Endothelial cell of umbilical vein (primary cell): Measurements from ENCODE around the gene TMEM269. TPM values are rescaled to one million over a fixed set of nuclear protein-coding genes. Genes with fewer than 3 reads are reported as not detected.

Source experiments
- BruUV-seq: library from RNA; stranded (reverse); fragments of 400-500 nt; replicated peaks from 2 replicates; lab custom pipeline; 2021; lab: Mats Ljungman, UMichigan
- CTCF ChIA-PET: fragments of 300-600, 350-600 bp; sonication (Branson Sonifier 250); formaldehyde crosslinking; loops from one replicate; lab custom pipeline; 2021; ENCODE audit warnings: antibody characterized with exemption, inconsistent platforms; lab: Charles Lee
- POLR2A ChIA-PET: fragments of 300-600, 350-600 bp; sonication (Branson Sonifier 250); formaldehyde crosslinking; loops from one replicate; lab custom pipeline; 2021; ENCODE audit warnings: antibody characterized with exemption, inconsistent platforms; lab: Charles Lee
- DNase-seq: peaks from one replicate; pipeline ENCODE4 v3.0.0-alpha.2; 2011; ENCODE audit warnings: low read depth, low spot score
- FAIRE-seq: peaks from 2 replicates; lab custom pipeline; 2011; peaks lifted over from hg19 to GRCh38; lab: Jason Lieb, UNC
- H2AFZ ChIP-seq: 2 replicates; pipeline ENCODE4 v1.6.0; 2012; ENCODE audit warnings: low read depth, low read length, control low read depth, inconsistent platforms
- H3K27ac ChIP-seq: 2 replicates; pipeline ENCODE4 v1.5.1; 2011; ENCODE audit warnings: low read depth, mild to moderate bottlenecking, control low read depth, low read length, moderate library complexity; ENCODE audit not compliant: insufficient read depth
- H3K27me3 ChIP-seq, 2 experiments: 2 replicates each; pipeline versions ENCODE4 v1.6.0 to v1.6.1; 2011; ENCODE audit warnings: low read length in 2 of 2, mixed read lengths in 1 of 2; ENCODE audit not compliant: control insufficient read depth in 2 of 2, insufficient read depth in 2 of 2
- H3K36me3 ChIP-seq, 2 experiments: 2 replicates in 1 of 2; 3 replicates in 1 of 2; pipeline ENCODE4 v1.5.1; 2011; ENCODE audit warnings: low read length in 2 of 2, mild to moderate bottlenecking in 1 of 2, moderate library complexity in 1 of 2; ENCODE audit not compliant: control insufficient read depth in 2 of 2, insufficient read depth in 2 of 2; ENCODE audit errors: extremely low read depth in 1 of 2
- H3K4me1 ChIP-seq: 3 replicates; pipeline ENCODE4 v1.5.1; 2011; ENCODE audit warnings: mild to moderate bottlenecking, low read length; ENCODE audit not compliant: control insufficient read depth, insufficient read depth; ENCODE audit errors: extremely low read depth
- H3K4me2 ChIP-seq: 2 replicates; pipeline ENCODE4 v1.6.1; 2011; ENCODE audit warnings: low read length, control low read depth, mixed read lengths; ENCODE audit not compliant: insufficient read depth
- H3K4me3 ChIP-seq, 3 experiments: fragments of 200-600 bp in 1 of 3; sonication (generic), shearing (Covaris generic) in 1 of 3; replicated peaks in 1 of 3; 2 replicates each; pipeline ENCODE4 v1.5.1; 2011 to 2016; ENCODE audit warnings: control low read depth in 3 of 3, low read length in 3 of 3, mild to moderate bottlenecking in 2 of 3, inconsistent platforms in 1 of 3, low read depth in 1 of 3, moderate library complexity in 1 of 3; ENCODE audit not compliant: insufficient read depth in 1 of 3
- H3K79me2 ChIP-seq: 2 replicates; pipeline ENCODE4 v1.6.0; 2012; ENCODE audit warnings: low read length, inconsistent platforms; ENCODE audit not compliant: control insufficient read depth, insufficient read depth
- H3K9ac ChIP-seq: replicated peaks from 2 replicates; pipeline ENCODE3; 2011; ENCODE audit warnings: low read length, control low read depth; ENCODE audit not compliant: insufficient read depth; ENCODE audit errors: extremely low read depth
- H3K9me1 ChIP-seq: replicated peaks from 3 replicates; pipeline ENCODE4 v1.6.0; 2011; ENCODE audit warnings: mild to moderate bottlenecking, low read length; ENCODE audit not compliant: control insufficient read depth, insufficient read depth; ENCODE audit errors: extremely low read depth
- H3K9me3 ChIP-seq: replicated peaks from 2 replicates; pipeline ENCODE4 v1.5.1; 2012; ENCODE audit warnings: low read length, inconsistent platforms; ENCODE audit not compliant: control insufficient read depth, insufficient read depth
- H4K20me1 ChIP-seq: replicated peaks from 2 replicates; pipeline ENCODE3; 2011; ENCODE audit warnings: mild to moderate bottlenecking, low read length; ENCODE audit not compliant: control insufficient read depth, insufficient read depth; ENCODE audit errors: extremely low read depth
- EZH2 ChIP-seq: IDR thresholded peaks from 2 replicates; pipeline ENCODE4 v1.6.1; 2012; ENCODE audit warnings: borderline replicate concordance, low read depth, mild to moderate bottlenecking, moderate library complexity, low read length, inconsistent platforms; ENCODE audit not compliant: severe bottlenecking
- FOS ChIP-seq: IDR thresholded peaks from 2 replicates; pipeline ENCODE4 v1.6.1; 2011; ENCODE audit warnings: mild to moderate bottlenecking, low read length, moderate library complexity, borderline replicate concordance; ENCODE audit not compliant: insufficient read depth
- GATA2 ChIP-seq: IDR thresholded peaks from 2 replicates; pipeline ENCODE4 v1.7.0; 2011; ENCODE audit warnings: low read depth, mild to moderate bottlenecking, moderate library complexity, mixed read lengths, low read length; ENCODE audit not compliant: insufficient read length, insufficient read depth
- JUN ChIP-seq: IDR thresholded peaks from 2 replicates; pipeline ENCODE4 v1.6.1; 2011; ENCODE audit warnings: borderline replicate concordance, low read depth; ENCODE audit not compliant: insufficient read length, insufficient read depth
- MYC ChIP-seq: IDR thresholded peaks from one replicate; pipeline ENCODE4 v1.6.1; 2011; ENCODE audit warnings: mild to moderate bottlenecking, low read depth, low read length
- POLR2A ChIP-seq: IDR thresholded peaks from 2 replicates; pipeline ENCODE4 v1.6.1; 2012; ENCODE audit warnings: low read depth, mild to moderate bottlenecking, control low read depth, low read length
- POLR2AphosphoS5 ChIP-seq: IDR thresholded peaks from 2 replicates; pipeline ENCODE4 v1.6.1; 2012; ENCODE audit warnings: low read depth, mild to moderate bottlenecking, control low read depth, low read length, moderate library complexity; ENCODE audit not compliant: insufficient read depth
- dilution Hi-C: fragments of 300-500 bp; cut with MboI; formaldehyde crosslinking; loops from one replicate; pipeline ENCODE4 v1.15.0; 2019; ENCODE audit warnings: low sequenced_read_pairs; ENCODE audit not compliant: extremely low pct_ligation_motif_present
- intact Hi-C: fragments of 100-400 bp; cut with micrococcal nuclease; formaldehyde crosslinking; loops from one replicate; pipeline ENCODE4 v1.10.0; 2022
- polyA plus RNA-seq, 4 experiments: library from polyadenylated mRNA; depleted of rRNA in 3 of 4; stranded (reverse) in 3 of 4; unstranded in 1 of 4; fragments of >200 nt; gene quantifications; 2 replicates each; pipeline versions ENCODE4 v1.2.1 to v1.2.3, GENCODE V29; 2011 to 2012; ENCODE audit warnings: missing spikeins in 1 of 4
- total RNA-seq: library from RNA; stranded (reverse); gene quantifications from 2 replicates; pipeline ENCODE4 v1.2.3, GENCODE V29; 2021
- TF ChIP-seq, protein P1 (sequence below): IDR thresholded peaks from 2 replicates; pipeline ENCODE4 v1.6.1; 2011; ENCODE audit not compliant: insufficient read depth, insufficient read length
- TF ChIP-seq, protein P2 (sequence below), 2 donors: IDR thresholded peaks; 1 replicate in 1 of 2; 2 replicates in 1 of 2; pipeline ENCODE4 v1.5.1; 2011; ENCODE audit warnings: low read length in 2 of 2, mild to moderate bottlenecking in 2 of 2, moderate library complexity in 2 of 2, control low read depth in 1 of 2, inconsistent platforms in 1 of 2, low read depth in 1 of 2; ENCODE audit not compliant: insufficient read depth in 1 of 2; ENCODE audit errors: extremely low read depth in 1 of 2

Gene TMEM269
- total and polyA plus RNA-seq, 2 donors (not counting 3 experiments of a cell fraction or from before 2014, with no cell fraction given): 0.03 TPM; not detected in 1

DNA sequence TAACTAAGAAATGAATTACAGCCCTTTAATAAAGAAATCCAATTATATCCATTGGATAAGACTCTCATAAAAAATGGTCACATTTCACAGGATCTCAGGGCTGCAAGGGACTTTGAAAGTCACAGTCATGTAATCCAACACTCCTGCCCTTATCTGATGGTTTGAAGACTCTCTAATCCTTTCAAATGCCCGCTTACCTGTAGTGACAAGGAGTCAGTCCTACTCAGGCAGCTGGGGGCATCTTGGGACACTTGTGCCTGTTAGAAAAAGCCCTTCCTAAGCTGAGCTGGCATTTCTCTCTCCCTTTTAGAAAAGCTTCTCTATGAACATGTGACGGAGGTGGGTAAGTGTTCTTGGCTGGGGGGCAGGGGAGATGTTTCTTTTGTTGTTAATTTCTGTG is 50.6 kb downstream of the TMEM269 start:
- Histone ChIP-seq H2AFZ (no peak overlapping the region), H3K9ac (no peak overlapping the region), H3K9me1 (no peaks in the 10 kb centered on the region), H3K36me3 (no peaks in the 10 kb centered on the region), H3K4me1 (no peaks in the 10 kb centered on the region), H3K79me2 (no peaks in the 10 kb centered on the region), H3K27ac (no peak overlapping the region), H3K27me3 (no peaks in the 10 kb centered on the region), H3K4me3 (no peak overlapping the region), H3K4me2 (no peak overlapping the region), H4K20me1 (no peaks in the 10 kb centered on the region), H3K9me3 (no peaks in the 10 kb centered on the region)
- ChIA-PET CTCF (interaction anchor here (0.6 to 1.5 kb wide), 4 partner anchors 12 to 275 kb away, joined by 3 to 6 read pairs (median 4); partner anchors contain the start of genes ERMAP and SVBP), POLR2A (no interaction called here)
- FAIRE-seq (no peak), DNase-seq (no peak)
- dilution Hi-C loops (no loop called here), intact Hi-C loops (no loop called here)
- BruUV-seq: no TSS peak
- TF ChIP-seq JUN (no peak), POLR2A (no peak), EZH2 (no peak), POLR2AphosphoS5 (no peak), MYC (no peak), GATA2 (no peak), FOS (no peak)
- TF ChIP-seq, protein P1, sequence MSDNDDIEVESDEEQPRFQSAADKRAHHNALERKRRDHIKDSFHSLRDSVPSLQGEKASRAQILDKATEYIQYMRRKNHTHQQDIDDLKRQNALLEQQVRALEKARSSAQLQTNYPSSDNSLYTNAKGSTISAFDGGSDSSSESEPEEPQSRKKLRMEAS: no peak
- TF ChIP-seq, protein P2, sequence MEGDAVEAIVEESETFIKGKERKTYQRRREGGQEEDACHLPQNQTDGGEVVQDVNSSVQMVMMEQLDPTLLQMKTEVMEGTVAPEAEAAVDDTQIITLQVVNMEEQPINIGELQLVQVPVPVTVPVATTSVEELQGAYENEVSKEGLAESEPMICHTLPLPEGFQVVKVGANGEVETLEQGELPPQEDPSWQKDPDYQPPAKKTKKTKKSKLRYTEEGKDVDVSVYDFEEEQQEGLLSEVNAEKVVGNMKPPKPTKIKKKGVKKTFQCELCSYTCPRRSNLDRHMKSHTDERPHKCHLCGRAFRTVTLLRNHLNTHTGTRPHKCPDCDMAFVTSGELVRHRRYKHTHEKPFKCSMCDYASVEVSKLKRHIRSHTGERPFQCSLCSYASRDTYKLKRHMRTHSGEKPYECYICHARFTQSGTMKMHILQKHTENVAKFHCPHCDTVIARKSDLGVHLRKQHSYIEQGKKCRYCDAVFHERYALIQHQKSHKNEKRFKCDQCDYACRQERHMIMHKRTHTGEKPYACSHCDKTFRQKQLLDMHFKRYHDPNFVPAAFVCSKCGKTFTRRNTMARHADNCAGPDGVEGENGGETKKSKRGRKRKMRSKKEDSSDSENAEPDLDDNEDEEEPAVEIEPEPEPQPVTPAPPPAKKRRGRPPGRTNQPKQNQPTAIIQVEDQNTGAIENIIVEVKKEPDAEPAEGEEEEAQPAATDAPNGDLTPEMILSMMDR (IDR thresholded peaks at IDR 0.05; ENCODE audit: extremely low read depth in 1 of 2, insufficient read depth in 1 of 2, low read depth in 1 of 2, low read length in 2 of 2): no peak
